ENCODE results near the gene DKC1.

- TF ChIP-seq CTCF (IDR thresholded peaks at IDR 0.05): no peak
- no peak for TF ChIP-seq POLR2A (IDR thresholded peaks at IDR 0.05)
Measured at GRCh38 chrX:154751669-154752271, 10.9 kb upstream of the DKC1 start.

All from suprapubic skin (tissue), 3 donors.